H9 (cell line): ENCODE results near the gene SP2. TPM values are rescaled to one million over a fixed set of nuclear protein-coding genes. Genes with fewer than 3 reads are reported as not detected.

Source experiments
- DNase-seq: peaks from one replicate; pipeline ENCODE4 v3.0.0-alpha.2; 2017
- H2AFZ ChIP-seq: one replicate; pipeline ENCODE4 v1.6.1; 2013; ENCODE audit warnings: mild to moderate bottlenecking, low read length, control low read depth, moderate library complexity
- H2AK5ac ChIP-seq: 2 replicates; pipeline ENCODE4 v1.6.1; 2013; ENCODE audit warnings: low read length, control low read depth, mixed read lengths; ENCODE audit not compliant: insufficient read length
- H2BK120ac ChIP-seq: one replicate; pipeline ENCODE4 v1.6.1; 2013; ENCODE audit warnings: low read depth, mild to moderate bottlenecking, low read length, control low read depth, inconsistent platforms; ENCODE audit not compliant: poor library complexity, severe bottlenecking
- H2BK12ac ChIP-seq: 2 replicates; pipeline ENCODE4 v1.6.1; 2013; ENCODE audit warnings: low read length, control low read depth, mixed read lengths, low read depth; ENCODE audit not compliant: insufficient read length
- H2BK15ac ChIP-seq: 2 replicates; pipeline ENCODE4 v1.6.1; 2013; ENCODE audit warnings: low read depth, low read length, control low read depth
- H2BK20ac ChIP-seq: one replicate; pipeline ENCODE4 v1.6.1; 2013; ENCODE audit warnings: low read depth, mild to moderate bottlenecking, low read length, control low read depth, inconsistent platforms; ENCODE audit not compliant: poor library complexity, severe bottlenecking
- H2BK5ac ChIP-seq: 2 replicates; pipeline ENCODE4 v1.6.1; 2013; ENCODE audit warnings: low read length, control low read depth, mixed read lengths; ENCODE audit not compliant: insufficient read length
- H3K14ac ChIP-seq: 2 replicates; pipeline ENCODE4 v1.6.1; 2013; ENCODE audit warnings: low read length, control low read depth; ENCODE audit not compliant: insufficient read depth
- H3K18ac ChIP-seq: 2 replicates; pipeline ENCODE4 v1.6.1; 2013; ENCODE audit warnings: low read depth, mild to moderate bottlenecking, mixed read lengths, low read length, control low read depth; ENCODE audit not compliant: insufficient read length
- H3K23ac ChIP-seq: 2 replicates; pipeline ENCODE4 v1.6.1; 2013; ENCODE audit warnings: low read length, control low read depth, mixed read lengths, low read depth; ENCODE audit not compliant: insufficient read length
- H3K23me2 ChIP-seq: 2 replicates; pipeline ENCODE4 v1.6.1; 2013; ENCODE audit warnings: low read depth, mild to moderate bottlenecking, mixed read lengths, low read length, control low read depth; ENCODE audit not compliant: insufficient read length, poor library complexity, severe bottlenecking
- H3K27ac ChIP-seq: 2 replicates; pipeline ENCODE4 v1.5.1; 2013; ENCODE audit warnings: low read length, control low read depth, mixed read lengths, low read depth; ENCODE audit not compliant: insufficient read length
- H3K27me3 ChIP-seq: 2 replicates; pipeline ENCODE4 v1.6.1; 2013; ENCODE audit warnings: low read length, control low read depth, inconsistent platforms; ENCODE audit not compliant: insufficient read depth
- H3K4ac ChIP-seq: 2 replicates; pipeline ENCODE4 v1.6.1; 2013; ENCODE audit warnings: low read depth, mild to moderate bottlenecking, control low read depth, inconsistent platforms, low read length, moderate library complexity
- H3K4me1 ChIP-seq: 2 replicates; pipeline ENCODE4 v1.6.1; 2013; ENCODE audit warnings: low read length, control low read depth, inconsistent platforms; ENCODE audit not compliant: insufficient read depth
- H3K4me2 ChIP-seq: 2 replicates; pipeline ENCODE4 v1.6.1; 2013; ENCODE audit warnings: low read length, control low read depth, mixed read lengths; ENCODE audit not compliant: insufficient read length, insufficient read depth
- H3K56ac ChIP-seq: 2 replicates; pipeline ENCODE4 v1.6.1; 2013; ENCODE audit warnings: low read depth, mild to moderate bottlenecking, mixed read lengths, low read length, control low read depth; ENCODE audit not compliant: insufficient read length
- H3K79me1 ChIP-seq: 2 replicates; pipeline ENCODE4 v1.6.1; 2013; ENCODE audit warnings: low read depth, mild to moderate bottlenecking, moderate library complexity, low read length, control low read depth, inconsistent platforms; ENCODE audit not compliant: insufficient read depth, poor library complexity, severe bottlenecking
- H3K79me2 ChIP-seq: 2 replicates; pipeline ENCODE4 v1.6.1; 2013; ENCODE audit warnings: low read length, control low read depth, inconsistent platforms; ENCODE audit not compliant: insufficient read depth
- H3K9ac ChIP-seq: 2 replicates; pipeline ENCODE4 v1.6.1; 2013; ENCODE audit warnings: low read length, control low read depth, mixed read lengths; ENCODE audit not compliant: insufficient read length; ENCODE audit errors: extremely low read depth
- H3K9me3 ChIP-seq: one replicate; pipeline ENCODE4 v1.6.1; 2013; ENCODE audit warnings: low read depth, low read length, inconsistent platforms; ENCODE audit not compliant: control insufficient read depth
- H3T11ph ChIP-seq: one replicate; pipeline ENCODE4 v1.6.1; 2013; ENCODE audit warnings: mild to moderate bottlenecking, low read length, control low read depth, inconsistent platforms
- H4K20me1 ChIP-seq: one replicate; pipeline ENCODE4 v1.6.1; 2013; ENCODE audit not compliant: control insufficient read depth, insufficient read length, insufficient read depth
- H4K5ac ChIP-seq: 2 replicates; pipeline ENCODE4 v1.6.1; 2013; ENCODE audit warnings: low read depth, mild to moderate bottlenecking, mixed read lengths, low read length, control low read depth; ENCODE audit not compliant: insufficient read length
- H4K8ac ChIP-seq: replicated peaks from 2 replicates; pipeline ENCODE4 v1.6.1; 2013; ENCODE audit warnings: low read length, control low read depth, mixed read lengths, low read depth; ENCODE audit not compliant: insufficient read length
- H4K91ac ChIP-seq: 2 replicates; pipeline ENCODE4 v1.6.1; 2013; ENCODE audit warnings: low read depth, mild to moderate bottlenecking, moderate library complexity, mixed read lengths, low read length, control low read depth; ENCODE audit not compliant: insufficient read length
- H3K27ac Mint-ChIP-seq, 3 experiments: 2 replicates in 2 of 3; 3 replicates in 1 of 3; pipeline ENCODE4 v1.8.0; 2020 to 2021; ENCODE audit warnings: mixed read lengths in 3 of 3, mild to moderate bottlenecking in 1 of 3, moderate library complexity in 1 of 3
- H3K27me3 Mint-ChIP-seq: 2 replicates; pipeline ENCODE4 v1.8.0; 2021; ENCODE audit warnings: low read depth, mild to moderate bottlenecking, moderate library complexity, mixed read lengths
- H3K36me3 Mint-ChIP-seq, 3 experiments: 2 replicates in 2 of 3; 3 replicates in 1 of 3; pipeline ENCODE4 v1.8.0; 2020 to 2021; ENCODE audit warnings: low read depth in 3 of 3, mixed read lengths in 3 of 3; ENCODE audit not compliant: insufficient read depth in 1 of 3
- H3K4me1 Mint-ChIP-seq, 2 experiments: 2 replicates each; pipeline ENCODE4 v1.8.0; 2020; ENCODE audit warnings: mixed read lengths in 2 of 2
- H3K4me3 Mint-ChIP-seq, 2 experiments: 2 replicates in 1 of 2; 3 replicates in 1 of 2; pipeline ENCODE4 v1.8.0; 2020 to 2021; ENCODE audit warnings: mild to moderate bottlenecking in 2 of 2, mixed read lengths in 2 of 2, moderate library complexity in 1 of 2
- H3K9me3 Mint-ChIP-seq, 2 experiments: 2 replicates in 1 of 2; 3 replicates in 1 of 2; pipeline ENCODE4 v1.8.0; 2020; ENCODE audit warnings: mild to moderate bottlenecking in 2 of 2, mixed read lengths in 2 of 2, moderate library complexity in 1 of 2
- WGBS: extraction: QIAGEN DNeasy Blood & Tissue Kit; methylation state at CpG from one replicate; pipeline ENCODE4 v1.1.7; 2013; ENCODE audit warnings: missing lambda C conversion rate, low lambda C conversion rate, mixed read lengths; ENCODE audit not compliant: insufficient read length; ENCODE audit errors: extremely low coverage; 5-methylcytosine and 5-hydroxymethylcytosine counted together
- total RNA-seq: library from RNA; stranded (reverse); gene quantifications from 2 replicates; pipeline ENCODE4 v1.2.1, GENCODE V29; 2021
- TF ChIP-seq, protein P1 (sequence below): fragments of 200-600 bp; sonication (generic); conservative IDR thresholded peaks from 3 replicates; pipeline ENCODE4 v1.8.0; 2021; ENCODE audit warnings: antibody characterized with exemption, mild to moderate bottlenecking

The SP2 gene
- total RNA-seq, 1 experiment from 2014 or later, result 19.3 TPM

DNA sequence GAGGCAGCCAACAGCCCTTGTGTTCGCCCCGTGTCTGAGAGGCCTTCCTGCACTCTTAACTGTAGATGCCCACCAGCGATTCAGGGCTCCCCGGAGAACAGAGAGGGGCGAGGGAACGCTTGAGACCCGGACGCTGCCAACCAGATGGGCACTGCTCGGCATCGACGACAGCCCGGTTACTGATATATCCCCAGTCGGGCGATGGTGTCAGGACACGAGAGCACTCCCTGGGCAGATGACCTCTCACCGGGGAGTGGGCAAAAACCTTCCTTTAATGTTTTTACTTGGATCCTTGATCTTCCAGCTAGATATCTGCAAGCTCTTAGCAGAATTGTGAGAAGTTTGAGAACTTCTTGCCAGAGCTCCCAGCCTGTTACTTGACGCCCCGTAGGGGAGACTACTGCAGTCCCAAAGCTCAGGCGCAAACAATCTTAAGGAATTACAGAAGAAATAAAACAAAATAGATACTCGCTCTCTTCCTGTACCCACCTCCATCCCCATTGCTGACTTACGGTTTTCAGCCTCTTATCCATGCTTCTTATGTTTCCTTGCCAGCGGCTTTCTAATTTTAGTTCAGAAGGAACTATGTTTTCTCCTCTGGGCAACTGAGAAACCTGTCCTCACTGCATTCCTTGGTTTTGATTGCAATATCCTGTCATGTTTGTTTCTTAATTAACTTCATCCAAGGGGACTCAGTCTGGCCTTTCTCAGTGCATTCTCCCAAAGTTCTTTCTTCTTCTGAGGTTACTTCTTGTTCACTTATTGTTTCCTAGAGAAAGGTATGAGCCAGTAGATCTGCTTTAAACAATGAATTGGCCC, 845 bp downstream of the SP2 start:
- Histone ChIP-seq H3K4me1 (peaks cover 6% of the 10 kb centered on the region; the same call in 1 of the 2 replicates), H3K23me2 (peaks cover 5% of the 10 kb centered on the region), H4K8ac (no peak overlapping the region), H3K23ac (no peak overlapping the region), H2BK20ac (no peak overlapping the region), H4K91ac (no peak overlapping the region), H3K56ac (no peak overlapping the region), H3K14ac (no peak overlapping the region; the same call in 1 of the 2 replicates), H2BK15ac (no peak overlapping the region), H4K20me1 (no peaks in the 10 kb centered on the region), H2BK12ac (no peak overlapping the region), H2AFZ (no peak overlapping the region), H2BK5ac (no peak overlapping the region), H2AK5ac (no peak overlapping the region), H3K4me2 (peak overlapping the region; percentile 96), H3K79me2 (no peaks in the 10 kb centered on the region), H3K27ac (no peak overlapping the region), H3T11ph (no peak overlapping the region), H3K9ac (peak overlapping the region; percentile 86), H3K27me3 (no peaks in the 10 kb centered on the region), H3K9me3 (no peaks in the 10 kb centered on the region), H4K5ac (no peak overlapping the region), H3K18ac (no peak overlapping the region), H3K79me1 (no peaks in the 10 kb centered on the region), H2BK120ac (no peak overlapping the region), H3K4ac (no peak overlapping the region)
- TF ChIP-seq, protein P1, sequence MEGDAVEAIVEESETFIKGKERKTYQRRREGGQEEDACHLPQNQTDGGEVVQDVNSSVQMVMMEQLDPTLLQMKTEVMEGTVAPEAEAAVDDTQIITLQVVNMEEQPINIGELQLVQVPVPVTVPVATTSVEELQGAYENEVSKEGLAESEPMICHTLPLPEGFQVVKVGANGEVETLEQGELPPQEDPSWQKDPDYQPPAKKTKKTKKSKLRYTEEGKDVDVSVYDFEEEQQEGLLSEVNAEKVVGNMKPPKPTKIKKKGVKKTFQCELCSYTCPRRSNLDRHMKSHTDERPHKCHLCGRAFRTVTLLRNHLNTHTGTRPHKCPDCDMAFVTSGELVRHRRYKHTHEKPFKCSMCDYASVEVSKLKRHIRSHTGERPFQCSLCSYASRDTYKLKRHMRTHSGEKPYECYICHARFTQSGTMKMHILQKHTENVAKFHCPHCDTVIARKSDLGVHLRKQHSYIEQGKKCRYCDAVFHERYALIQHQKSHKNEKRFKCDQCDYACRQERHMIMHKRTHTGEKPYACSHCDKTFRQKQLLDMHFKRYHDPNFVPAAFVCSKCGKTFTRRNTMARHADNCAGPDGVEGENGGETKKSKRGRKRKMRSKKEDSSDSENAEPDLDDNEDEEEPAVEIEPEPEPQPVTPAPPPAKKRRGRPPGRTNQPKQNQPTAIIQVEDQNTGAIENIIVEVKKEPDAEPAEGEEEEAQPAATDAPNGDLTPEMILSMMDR, result no peak
- WGBS, result no CpG with 5 or more reads among the region's 22 CpGs
- DNase-seq, result no peak
- H3K36me3 Mint-ChIP-seq, result peaks cover 0 to 4% (median 3%) of the 10 kb centered on the region in 3 experiments; a peak in 2 of 7 replicates
- H3K4me3 Mint-ChIP-seq, result peak overlapping the region; percentile 94 to 96
- H3K27ac Mint-ChIP-seq, result peak overlapping the region; percentile 10 to 90 (median 81); a peak in 6 of 7 replicates
- no peaks in the 10 kb centered on the region for H3K27me3 Mint-ChIP-seq
- no peaks in the 10 kb centered on the region for H3K9me3 Mint-ChIP-seq
- H3K4me1 Mint-ChIP-seq, result peaks cover 42 to 48% of the 10 kb centered on the region in 2 experiments
